IMR-90 (cell line): ENCODE measurements around the gene CAPN7. TPM values are rescaled to one million over a fixed set of nuclear protein-coding genes. Genes with fewer than 3 reads are reported as not detected.

Experiments
- ATAC-seq: fragments of 200-7000 bp; cut with Tn5 transposase; 2 replicates; pipeline ENCODE4 v1.9.1; 2020; ENCODE audit warnings: low read depth, mild to moderate bottlenecking, moderate library complexity
- BruUV-seq: library from RNA; stranded (reverse); fragments of 400-500 nt; replicated peaks from 2 replicates; lab custom pipeline; 2021; lab: Mats Ljungman, UMichigan
- CTCF ChIA-PET: fragments of 300-600 bp; formaldehyde crosslinking; extraction: SDS; loops from one replicate; lab custom pipeline; 2021; ENCODE audit warnings: antibody characterized with exemption; lab: Yijun Ruan, JAX
- POLR2A ChIA-PET: fragments of 300-600 bp; sonication (Branson Sonifier 250); formaldehyde crosslinking; loops from one replicate; lab custom pipeline; 2022; ENCODE audit warnings: antibody characterized with exemption; ENCODE audit not compliant: unreplicated experiment; lab: Charles Lee
- DNase-seq: peaks from one replicate; pipeline ENCODE4 v3.0.0; 2013
- H2AFZ ChIP-seq: replicated peaks from 2 replicates; pipeline ENCODE3; 2013; ENCODE audit warnings: low read length, mild to moderate bottlenecking; ENCODE audit not compliant: poor library complexity
- H2AK5ac ChIP-seq: 2 replicates; pipeline ENCODE4 v1.6.1; 2013; ENCODE audit warnings: low read depth, low read length, inconsistent platforms
- H2AK9ac ChIP-seq: replicated peaks from 2 replicates; pipeline ENCODE3; 2013; ENCODE audit warnings: mild to moderate bottlenecking, low read depth, low read length, moderate library complexity; ENCODE audit not compliant: poor library complexity
- H2BK120ac ChIP-seq: 2 replicates; pipeline ENCODE4 v1.6.1; 2013; ENCODE audit warnings: low read depth, low read length, inconsistent platforms
- H2BK15ac ChIP-seq: 3 replicates; pipeline ENCODE4 v1.6.1; 2013; ENCODE audit warnings: low read depth, low read length, inconsistent platforms
- H2BK20ac ChIP-seq: 2 replicates; pipeline ENCODE4 v1.6.1; 2013; ENCODE audit warnings: low read depth, mild to moderate bottlenecking, inconsistent platforms, low read length, moderate library complexity
- H2BK5ac ChIP-seq: 2 replicates; pipeline ENCODE4 v1.6.1; 2013; ENCODE audit warnings: mild to moderate bottlenecking, low read depth, low read length, inconsistent platforms; ENCODE audit not compliant: poor library complexity, severe bottlenecking
- H3K14ac ChIP-seq: replicated peaks from 2 replicates; pipeline ENCODE4 v1.6.1; 2013; ENCODE audit warnings: low read depth, low read length, inconsistent platforms
- H3K18ac ChIP-seq: 2 replicates; pipeline ENCODE4 v1.6.1; 2013; ENCODE audit warnings: low read depth, low read length, control low read depth
- H3K23ac ChIP-seq: 2 replicates; pipeline ENCODE4 v1.6.1; 2013; ENCODE audit warnings: low read depth, low read length, inconsistent platforms
- H3K27ac ChIP-seq: 2 replicates; pipeline ENCODE4 v1.5.1; 2013; ENCODE audit warnings: mild to moderate bottlenecking, control low read depth, low read length; ENCODE audit not compliant: insufficient read depth
- H3K27me3 ChIP-seq: 2 replicates; pipeline ENCODE4 v1.6.1; 2013; ENCODE audit warnings: low read length; ENCODE audit not compliant: control insufficient read depth, insufficient read depth
- H3K36me3 ChIP-seq: 2 replicates; pipeline ENCODE4 v1.6.1; 2013; ENCODE audit warnings: low read length, mixed read lengths; ENCODE audit not compliant: control insufficient read depth, insufficient read depth
- H3K4ac ChIP-seq: 2 replicates; pipeline ENCODE4 v1.6.1; 2013; ENCODE audit warnings: low read depth, low read length, inconsistent platforms
- H3K4me1 ChIP-seq: 2 replicates; pipeline ENCODE4 v1.6.1; 2013; ENCODE audit warnings: low read length, mixed read lengths; ENCODE audit not compliant: control insufficient read depth, insufficient read depth
- H3K4me2 ChIP-seq: 2 replicates; pipeline ENCODE4 v1.6.1; 2013; ENCODE audit warnings: low read depth, mild to moderate bottlenecking, control low read depth, low read length, moderate library complexity
- H3K4me3 ChIP-seq: 2 replicates; pipeline ENCODE4 v1.5.1; 2013; ENCODE audit warnings: low read depth, mild to moderate bottlenecking, control low read depth, low read length, moderate library complexity; ENCODE audit not compliant: insufficient read depth
- H3K56ac ChIP-seq: 2 replicates; pipeline ENCODE4 v1.6.1; 2013; ENCODE audit warnings: low read length, inconsistent platforms; ENCODE audit not compliant: insufficient read depth; ENCODE audit errors: extremely low read depth
- H3K79me1 ChIP-seq, 2 experiments: 2 replicates each; pipeline ENCODE4 v1.6.1; 2013; ENCODE audit warnings: low read length in 2 of 2, inconsistent platforms in 1 of 2, low read depth in 1 of 2
- H3K9ac ChIP-seq: 2 replicates; pipeline ENCODE4 v1.6.1; 2013; ENCODE audit warnings: low read depth, low read length, control low read depth
- H3K9me1 ChIP-seq: 2 replicates; pipeline ENCODE4 v1.6.1; 2013; ENCODE audit warnings: low read length, inconsistent platforms; ENCODE audit not compliant: insufficient read depth
- H3K9me3 ChIP-seq: 2 replicates; pipeline ENCODE4 v1.6.1; 2013; ENCODE audit warnings: low read length; ENCODE audit not compliant: control insufficient read depth, insufficient read depth
- H4K20me1 ChIP-seq: 2 replicates; pipeline ENCODE4 v1.6.1; 2013; ENCODE audit warnings: low read length, inconsistent platforms; ENCODE audit not compliant: insufficient read depth
- H4K5ac ChIP-seq: 2 replicates; pipeline ENCODE4 v1.6.1; 2013; ENCODE audit warnings: mild to moderate bottlenecking, low read depth, low read length, control low read depth
- H4K8ac ChIP-seq, 2 experiments: 2 replicates each; pipeline ENCODE4 v1.6.1; 2013; ENCODE audit warnings: low read depth in 2 of 2, low read length in 2 of 2, control low read depth in 1 of 2, inconsistent platforms in 1 of 2
- H4K91ac ChIP-seq: 2 replicates; pipeline ENCODE4 v1.6.1; 2013; ENCODE audit warnings: low read depth, low read length, inconsistent platforms; ENCODE audit not compliant: insufficient read depth
- BHLHE40 ChIP-seq: fragments of 150-350 bp; IDR thresholded peaks from 2 replicates; pipeline ENCODE4 v1.6.1; 2016; ENCODE audit warnings: mild to moderate bottlenecking, low read depth, low read length
- CEBPB ChIP-seq: IDR thresholded peaks from 2 replicates; pipeline ENCODE4 v1.6.1; 2012; ENCODE audit warnings: low read depth, low read length, improper control_type of control experiment
- CHD1 ChIP-seq: IDR thresholded peaks from 2 replicates; pipeline ENCODE4 v1.6.1; 2012; ENCODE audit warnings: low read depth, low read length, improper control_type of control experiment
- FOS ChIP-seq: fragments of 150-350 bp; IDR thresholded peaks from 2 replicates; pipeline ENCODE4 v1.6.1; 2016; ENCODE audit warnings: low read depth, low read length
- MAFK ChIP-seq: IDR thresholded peaks from 2 replicates; pipeline ENCODE4 v1.6.1; 2012; ENCODE audit warnings: low read depth, low read length, improper control_type of control experiment
- MAZ ChIP-seq: IDR thresholded peaks from 2 replicates; pipeline ENCODE4 v1.6.1; 2012; ENCODE audit warnings: low read depth, mild to moderate bottlenecking, low read length, improper control_type of control experiment, moderate library complexity, borderline replicate concordance
- MXI1 ChIP-seq: IDR thresholded peaks from 2 replicates; pipeline ENCODE4 v1.6.1; 2012; ENCODE audit warnings: low read depth, mild to moderate bottlenecking, low read length, moderate library complexity, borderline replicate concordance
- NFE2L2 ChIP-seq: fragments of 150-350 bp; IDR thresholded peaks from 2 replicates; pipeline ENCODE4 v1.6.1; 2016; ENCODE audit warnings: low read depth, mild to moderate bottlenecking, low read length
- POLR2A ChIP-seq: IDR thresholded peaks from 2 replicates; pipeline ENCODE4 v1.6.1; 2012; ENCODE audit warnings: mild to moderate bottlenecking, low read depth, low read length
- RAD21 ChIP-seq: IDR thresholded peaks from 2 replicates; pipeline ENCODE4 v1.6.1; 2012; ENCODE audit warnings: low read length, improper control_type of control experiment
- RCOR1 ChIP-seq: IDR thresholded peaks from 2 replicates; pipeline ENCODE4 v1.6.1; 2012; ENCODE audit warnings: mild to moderate bottlenecking, low read length, improper control_type of control experiment; ENCODE audit not compliant: insufficient replicate concordance
- RFX5 ChIP-seq: IDR thresholded peaks from 2 replicates; pipeline ENCODE4 v1.8.0; 2012; ENCODE audit warnings: low read depth, mild to moderate bottlenecking, low read length, moderate library complexity
- SMC3 ChIP-seq: fragments of 150-350 bp; IDR thresholded peaks from 2 replicates; pipeline ENCODE4 v1.6.1; 2016; ENCODE audit warnings: low read depth, mild to moderate bottlenecking, antibody characterized with exemption, low read length, moderate library complexity
- WGBS, 2 experiments: methylation state at CpG; one replicate each; pipeline versions ENCODE4 v1.1.5 to v1.1.7; 2013; ENCODE audit warnings: missing lambda C conversion rate in 2 of 2; ENCODE audit not compliant: insufficient read length in 1 of 2; ENCODE audit errors: extremely low coverage in 2 of 2; 5-methylcytosine and 5-hydroxymethylcytosine counted together
- dilution Hi-C: fragments of 300-500 bp; cut with HindIII; formaldehyde crosslinking; loops from one replicate; pipeline ENCODE4 v1.14.3; 2018; ENCODE audit warnings: low sequenced_read_pairs; ENCODE audit not compliant: unreplicated experiment
- in situ Hi-C: fragments of 300-500 bp; cut with MboI; formaldehyde crosslinking; loops from 3 replicates; pipeline ENCODE4 v1.14.3; 2019; ENCODE audit warnings: low sequenced_read_pairs, inconsistent platforms, mixed read lengths
- intact Hi-C: fragments of 100-400 bp; cut with micrococcal nuclease; formaldehyde crosslinking; loops from 2 replicates; pipeline ENCODE4 v1.10.0; 2022
- polyA plus RNA-seq, 3 experiments: library from polyadenylated mRNA; depleted of rRNA; stranded (reverse); fragments of >200 nt; gene quantifications; 2 replicates each; pipeline ENCODE4 v1.2.3, GENCODE V29; 2012; ENCODE audit warnings: low replicate concordance in 1 of 3
- total RNA-seq: library from RNA; depleted of rRNA; stranded (reverse); fragments of >200 nt; gene quantifications from 2 replicates; pipeline ENCODE4 v1.2.3, GENCODE V29; 2012
- TF ChIP-seq, protein P1 (sequence below): conservative IDR thresholded peaks from 2 replicates; pipeline ENCODE4 v1.5.1; 2012; ENCODE audit warnings: mild to moderate bottlenecking, low read depth, low read length, improper control_type of control experiment
- TF ChIP-seq, protein P2 (sequence below): fragments of 150-350 bp; IDR thresholded peaks from 2 replicates; pipeline ENCODE4 v1.6.1; 2016; ENCODE audit warnings: low read depth, mild to moderate bottlenecking, low read length, moderate library complexity, borderline replicate concordance
- TF ChIP-seq, protein P3 (sequence below): fragments of 150-350 bp; IDR thresholded peaks from 2 replicates; pipeline ENCODE4 v1.6.1; 2017; ENCODE audit warnings: mild to moderate bottlenecking, antibody characterized with exemption, low read length, low read depth

The CAPN7 gene
- total and polyA plus RNA-seq, 2 of the 4 experiments (the other 2 are of a cell fraction) = 14.5 to 21.3 TPM

DNA sequence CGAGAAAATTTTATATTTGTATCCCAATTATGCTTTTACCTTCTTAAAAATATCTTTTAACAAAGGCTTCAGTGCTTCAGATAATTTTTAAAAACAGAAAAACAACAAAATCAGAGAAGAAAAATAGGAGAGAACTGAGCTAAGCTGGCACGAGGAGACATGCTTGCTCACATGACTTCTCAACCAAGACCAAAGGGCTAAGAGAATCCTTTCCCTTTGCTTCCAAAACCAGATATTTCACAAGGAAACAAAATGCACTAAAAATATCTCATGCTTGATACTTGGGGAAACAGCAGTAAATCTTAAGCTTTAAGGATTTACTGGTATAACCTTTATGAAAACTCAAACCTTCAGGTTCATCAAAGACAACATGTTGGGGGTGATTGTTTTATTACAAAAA lies 58.4 kb downstream of the CAPN7 start:
- in situ Hi-C loops (no loop called here), intact Hi-C loops (no loop called here), dilution Hi-C loops (no loop called here)
- H4K8ac ChIP-seq = no peak overlapping the region
- no CpG with 5 or more reads among the region's 2 CpGs for WGBS, 2 experiments
- no peak overlapping the region for H3K4ac ChIP-seq
- H4K91ac ChIP-seq = no peak overlapping the region
- no peak overlapping the region for H2AK9ac ChIP-seq
- peaks cover 5% of the 10 kb centered on the region; the same call in 1 of the 2 replicates for H3K4me1 ChIP-seq
- ATAC-seq (no peak), DNase-seq (no peak)
- CTCF ChIA-PET = interaction anchor here (0.7 kb wide), 1 partner anchor 114 kb away, joined by 3 read pairs; no protein-coding TSS in a partner anchor
- no peak overlapping the region for H2AFZ ChIP-seq
- no peaks in the 10 kb centered on the region for H3K27me3 ChIP-seq
- H3K18ac ChIP-seq = no peak overlapping the region
- H3K27ac ChIP-seq = no peak overlapping the region
- H3K14ac ChIP-seq = no peak overlapping the region
- no peaks in the 10 kb centered on the region for H4K20me1 ChIP-seq
- no peak overlapping the region for H3K56ac ChIP-seq
- BruUV-seq = no TSS peak
- no peak overlapping the region for H2AK5ac ChIP-seq
- no peak overlapping the region for H3K9ac ChIP-seq
- no peak overlapping the region for H2BK120ac ChIP-seq
- no peak overlapping the region for H3K4me2 ChIP-seq
- H3K9me1 ChIP-seq = peaks cover 3% of the 10 kb centered on the region; the same call in 1 of the 2 replicates
- H3K4me3 ChIP-seq = no peak overlapping the region
- TF ChIP-seq, protein P1, sequence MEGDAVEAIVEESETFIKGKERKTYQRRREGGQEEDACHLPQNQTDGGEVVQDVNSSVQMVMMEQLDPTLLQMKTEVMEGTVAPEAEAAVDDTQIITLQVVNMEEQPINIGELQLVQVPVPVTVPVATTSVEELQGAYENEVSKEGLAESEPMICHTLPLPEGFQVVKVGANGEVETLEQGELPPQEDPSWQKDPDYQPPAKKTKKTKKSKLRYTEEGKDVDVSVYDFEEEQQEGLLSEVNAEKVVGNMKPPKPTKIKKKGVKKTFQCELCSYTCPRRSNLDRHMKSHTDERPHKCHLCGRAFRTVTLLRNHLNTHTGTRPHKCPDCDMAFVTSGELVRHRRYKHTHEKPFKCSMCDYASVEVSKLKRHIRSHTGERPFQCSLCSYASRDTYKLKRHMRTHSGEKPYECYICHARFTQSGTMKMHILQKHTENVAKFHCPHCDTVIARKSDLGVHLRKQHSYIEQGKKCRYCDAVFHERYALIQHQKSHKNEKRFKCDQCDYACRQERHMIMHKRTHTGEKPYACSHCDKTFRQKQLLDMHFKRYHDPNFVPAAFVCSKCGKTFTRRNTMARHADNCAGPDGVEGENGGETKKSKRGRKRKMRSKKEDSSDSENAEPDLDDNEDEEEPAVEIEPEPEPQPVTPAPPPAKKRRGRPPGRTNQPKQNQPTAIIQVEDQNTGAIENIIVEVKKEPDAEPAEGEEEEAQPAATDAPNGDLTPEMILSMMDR = no peak
- no peak for TF ChIP-seq RCOR1
- TF ChIP-seq, protein P2, sequence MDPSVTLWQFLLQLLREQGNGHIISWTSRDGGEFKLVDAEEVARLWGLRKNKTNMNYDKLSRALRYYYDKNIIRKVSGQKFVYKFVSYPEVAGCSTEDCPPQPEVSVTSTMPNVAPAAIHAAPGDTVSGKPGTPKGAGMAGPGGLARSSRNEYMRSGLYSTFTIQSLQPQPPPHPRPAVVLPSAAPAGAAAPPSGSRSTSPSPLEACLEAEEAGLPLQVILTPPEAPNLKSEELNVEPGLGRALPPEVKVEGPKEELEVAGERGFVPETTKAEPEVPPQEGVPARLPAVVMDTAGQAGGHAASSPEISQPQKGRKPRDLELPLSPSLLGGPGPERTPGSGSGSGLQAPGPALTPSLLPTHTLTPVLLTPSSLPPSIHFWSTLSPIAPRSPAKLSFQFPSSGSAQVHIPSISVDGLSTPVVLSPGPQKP = no peak
- no peak for TF ChIP-seq CHD1
- TF ChIP-seq POLR2A = no peak
- no peak for TF ChIP-seq RAD21
- no peak for TF ChIP-seq MAFK
- TF ChIP-seq BHLHE40 = no peak
- no peak for TF ChIP-seq NFE2L2
- no peak for TF ChIP-seq CEBPB
- TF ChIP-seq SMC3 = no peak
- TF ChIP-seq MXI1 = no peak
- no peak for TF ChIP-seq MAZ
- TF ChIP-seq, protein P3, sequence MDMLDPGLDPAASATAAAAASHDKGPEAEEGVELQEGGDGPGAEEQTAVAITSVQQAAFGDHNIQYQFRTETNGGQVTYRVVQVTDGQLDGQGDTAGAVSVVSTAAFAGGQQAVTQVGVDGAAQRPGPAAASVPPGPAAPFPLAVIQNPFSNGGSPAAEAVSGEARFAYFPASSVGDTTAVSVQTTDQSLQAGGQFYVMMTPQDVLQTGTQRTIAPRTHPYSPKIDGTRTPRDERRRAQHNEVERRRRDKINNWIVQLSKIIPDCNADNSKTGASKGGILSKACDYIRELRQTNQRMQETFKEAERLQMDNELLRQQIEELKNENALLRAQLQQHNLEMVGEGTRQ = no peak
- TF ChIP-seq FOS = no peak
- no peak for TF ChIP-seq RFX5
- no peak overlapping the region for H2BK5ac ChIP-seq
- H2BK20ac ChIP-seq = no peak overlapping the region
- no peaks in the 10 kb centered on the region for H3K9me3 ChIP-seq
- H2BK15ac ChIP-seq = no peak overlapping the region
- no peak overlapping the region for H3K23ac ChIP-seq
- H3K36me3 ChIP-seq = peaks cover 6% of the 10 kb centered on the region; the same call in 1 of the 2 replicates
- H4K5ac ChIP-seq = no peak overlapping the region
- POLR2A ChIA-PET = no interaction called here
- peaks cover 0 to 2% of the 10 kb centered on the region in 2 experiments; a peak in 1 of 4 replicates for H3K79me1 ChIP-seq
